Large intestine (tissue), 3 donors: ENCODE results near the gene RPS6KA5. TPM values are rescaled to one million over a fixed set of nuclear protein-coding genes. Genes with fewer than 3 reads are reported as not detected.
A peak's percentile ranks its signal among the peaks of the same experiment; 100 is the strongest.

ENCODE experiments used
- DNase-seq, 2 donors: peaks; one replicate each; pipeline versions ENCODE4 v3.0.0 to v3.0.0-alpha.2; 2013
- H3K27ac ChIP-seq: one replicate; pipeline ENCODE4 v1.5.1; 2013; ENCODE audit warnings: low read length
- H3K27me3 ChIP-seq: 2 replicates; pipeline ENCODE4 v1.6.1; 2013; ENCODE audit warnings: low read length; ENCODE audit not compliant: control insufficient read depth, insufficient read depth
- H3K36me3 ChIP-seq: 2 replicates; pipeline ENCODE4 v1.6.1; 2013; ENCODE audit warnings: low read length; ENCODE audit not compliant: control insufficient read depth, insufficient read depth
- H3K4me1 ChIP-seq: one replicate; pipeline ENCODE4 v1.6.1; 2013; ENCODE audit warnings: low read length; ENCODE audit not compliant: control insufficient read depth, insufficient read depth
- H3K4me3 ChIP-seq: one replicate; pipeline ENCODE4 v1.5.1; 2013; ENCODE audit warnings: low read length
- H3K9me3 ChIP-seq: one replicate; pipeline ENCODE4 v1.6.1; 2013; ENCODE audit warnings: mild to moderate bottlenecking, low read depth, low read length, moderate library complexity; ENCODE audit not compliant: control insufficient read depth
- WGBS: methylation state at CpG from one replicate; pipeline ENCODE4 v1.1.5; 2013; ENCODE audit warnings: low lambda C conversion rate; ENCODE audit not compliant: insufficient coverage; 5-methylcytosine and 5-hydroxymethylcytosine counted together
- polyA plus RNA-seq: library from polyadenylated mRNA; unstranded; fragments of 120-200 nt; gene quantifications from one replicate; pipeline ENCODE4 v1.2.1, GENCODE V29; 2013

RPS6KA5 gene
- polyA plus RNA-seq, 1 donor, result 8.6 TPM

GRCh38 chr14:91068642-91069041, 8.2 kb upstream of the RPS6KA5 start:
- Histone ChIP-seq H3K27ac (no peak overlapping the region), H3K36me3 (no peaks in the 10 kb centered on the region), H3K4me1 (peaks cover 5% of the 10 kb centered on the region), H3K27me3 (no peaks in the 10 kb centered on the region), H3K4me3 (no peak overlapping the region), H3K9me3 (peaks cover 7% of the 10 kb centered on the region)
- no peak for DNase-seq
- WGBS, result 100% methylated on average over 1 of the region's 2 CpGs

GRCh38 chr14:91067186-91067585, 6.7 kb upstream of the RPS6KA5 start:
- no peak for DNase-seq
- no peaks in the 10 kb centered on the region for H3K27me3 ChIP-seq
- H3K4me3 ChIP-seq, result no peak overlapping the region
- no peak overlapping the region for H3K27ac ChIP-seq
- WGBS, result no CpG with 5 or more reads among the region's 1 CpG
- no peaks in the 10 kb centered on the region for H3K36me3 ChIP-seq
- peaks cover 10% of the 10 kb centered on the region for H3K4me1 ChIP-seq
- peaks cover 7% of the 10 kb centered on the region for H3K9me3 ChIP-seq

- peaks cover 16% of the 10 kb centered on the region for H3K4me1 ChIP-seq
- H3K27ac ChIP-seq, result no peak overlapping the region
- no peak overlapping the region for H3K4me3 ChIP-seq
- H3K9me3 ChIP-seq, result no peaks in the 10 kb centered on the region
- DNase-seq, result no peak
- WGBS, result 92% methylated on average over 2 of the region's 3 CpGs
- H3K27me3 ChIP-seq, result no peaks in the 10 kb centered on the region
- H3K36me3 ChIP-seq, result no peaks in the 10 kb centered on the region
Measured at GRCh38 chr14:91065266-91065665, 4.8 kb upstream of the RPS6KA5 start.

GRCh38 chr14:91063119-91063518, 2.7 kb upstream of the RPS6KA5 start:
- H3K27me3 ChIP-seq, result no peaks in the 10 kb centered on the region
- no peaks in the 10 kb centered on the region for H3K36me3 ChIP-seq
- peak overlapping the region; percentile 49 for H3K27ac ChIP-seq
- DNase-seq, result peak; percentile 53 to 78
- H3K4me3 ChIP-seq, result no peak overlapping the region
- H3K9me3 ChIP-seq, result no peaks in the 10 kb centered on the region
- peaks cover 19% of the 10 kb centered on the region for H3K4me1 ChIP-seq

- Histone ChIP-seq H3K36me3 (no peaks in the 10 kb centered on the region), H3K27ac (no peak overlapping the region), H3K4me3 (no peak overlapping the region), H3K9me3 (no peaks in the 10 kb centered on the region), H3K27me3 (no peaks in the 10 kb centered on the region), H3K4me1 (peaks cover 19% of the 10 kb centered on the region)
- WGBS, result no CpG with 5 or more reads among the region's 2 CpGs
- DNase-seq, result no peak
Measured at GRCh38 chr14:91062600-91062999, 2.2 kb upstream of the RPS6KA5 start.

- 2% methylated on average over 8 of the region's 26 CpGs for WGBS
- no peaks in the 10 kb centered on the region for H3K9me3 ChIP-seq
- H3K36me3 ChIP-seq, result no peaks in the 10 kb centered on the region
- no peak for DNase-seq
- peak overlapping the region; percentile 93 for H3K4me3 ChIP-seq
- peak overlapping the region; percentile 78 for H3K27ac ChIP-seq
- H3K4me1 ChIP-seq, result peaks cover 19% of the 10 kb centered on the region
- H3K27me3 ChIP-seq, result no peaks in the 10 kb centered on the region
Measured at GRCh38 chr14:91061056-91061887, 831 bp upstream of the RPS6KA5 start.

- DNase-seq, result peak in 1 of 2 donors; percentile 71
- peak overlapping the region; percentile 93 for H3K4me3 ChIP-seq
- no peaks in the 10 kb centered on the region for H3K36me3 ChIP-seq
- H3K9me3 ChIP-seq, result no peaks in the 10 kb centered on the region
- H3K4me1 ChIP-seq, result peaks cover 19% of the 10 kb centered on the region
- H3K27me3 ChIP-seq, result no peaks in the 10 kb centered on the region
- WGBS, result no CpG with 5 or more reads among the region's 72 CpGs
- H3K27ac ChIP-seq, result peak overlapping the region; percentile 99
Measured at GRCh38 chr14:91059576-91060350, 678 bp downstream of the RPS6KA5 start.

GRCh38 chr14:91058042-91058581, 2.3 kb downstream of the RPS6KA5 start:
- Histone ChIP-seq H3K27me3 (no peaks in the 10 kb centered on the region), H3K9me3 (no peaks in the 10 kb centered on the region), H3K36me3 (no peaks in the 10 kb centered on the region), H3K4me3 (no peak overlapping the region), H3K27ac (peak overlapping the region; percentile 33), H3K4me1 (peaks cover 9% of the 10 kb centered on the region)
- no peak for DNase-seq
- no CpG with 5 or more reads among the region's 6 CpGs for WGBS

- H3K27me3 ChIP-seq, result no peaks in the 10 kb centered on the region
- no peaks in the 10 kb centered on the region for H3K36me3 ChIP-seq
- no peaks in the 10 kb centered on the region for H3K9me3 ChIP-seq
- no peak overlapping the region for H3K4me3 ChIP-seq
- no peak overlapping the region for H3K27ac ChIP-seq
- 83% methylated on average over 1 of the region's 3 CpGs for WGBS
- H3K4me1 ChIP-seq, result peaks cover 3% of the 10 kb centered on the region
- no peak for DNase-seq
Measured at GRCh38 chr14:91056361-91056760, 4.1 kb downstream of the RPS6KA5 start.

GRCh38 chr14:91055016-91055415, 5.4 kb downstream of the RPS6KA5 start:
- DNase-seq, result no peak
- no peaks in the 10 kb centered on the region for H3K9me3 ChIP-seq
- no peak overlapping the region for H3K27ac ChIP-seq
- H3K4me1 ChIP-seq, result peaks cover 3% of the 10 kb centered on the region
- no peak overlapping the region for H3K4me3 ChIP-seq
- H3K36me3 ChIP-seq, result no peaks in the 10 kb centered on the region
- no peaks in the 10 kb centered on the region for H3K27me3 ChIP-seq
